ENCODE data around the gene KRTAP12-1.

Gene KRTAP12-1

GRCh38 chr21:44681861-44682579 is at the start of gene KRTAP12-1:
Gene KRTAP12-1 (minus strand): TSS chr21:44682163. CDS start chr21:44682123, 40 bp downstream.
- TF ChIP-seq TEAD4 (IDR thresholded peaks at IDR 0.05) (no peak), RAD21 (IDR thresholded peaks at IDR 0.05; ENCODE audit: low read depth) (no peak), ZBTB7A (IDR thresholded peaks at IDR 0.05; ENCODE audit: low read depth) (no peak), FOXM1 (IDR thresholded peaks at IDR 0.05; ENCODE audit: borderline replicate concordance, low read depth) (no peak), CREB1 (IDR thresholded peaks at IDR 0.05; ENCODE audit: low read depth) (no peak), TCF12 (IDR thresholded peaks at IDR 0.05; ENCODE audit: low read depth) (no peak), USF1 (IDR thresholded peaks at IDR 0.05) (no peak), REST (IDR thresholded peaks at IDR 0.05; ENCODE audit: low read depth) (no peak), YY1 (IDR thresholded peaks at IDR 0.05; ENCODE audit: low read depth) (no peak), NFIC (IDR thresholded peaks at IDR 0.05) (no peak), TAF1 (IDR thresholded peaks at IDR 0.05; ENCODE audit: low read depth) (no peak), EP300 (IDR thresholded peaks at IDR 0.05; ENCODE audit: borderline replicate concordance) (no peak), CEBPB (IDR thresholded peaks at IDR 0.05) (no peak)

GRCh38 chr21:44730951-44731579 is 49.1 kb upstream of the KRTAP12-1 start:
- TF ChIP-seq CEBPB (IDR thresholded peaks at IDR 0.05) (no peak), TAF1 (IDR thresholded peaks at IDR 0.05; ENCODE audit: low read depth) (no peak), TEAD4 (IDR thresholded peaks at IDR 0.05) (no peak), NFIC (IDR thresholded peaks at IDR 0.05) (no peak), EP300 (IDR thresholded peaks at IDR 0.05; ENCODE audit: borderline replicate concordance) (no peak), TCF12 (IDR thresholded peaks at IDR 0.05; ENCODE audit: low read depth) (no peak), EGR1 (IDR thresholded peaks at IDR 0.05) (no peak), REST (IDR thresholded peaks at IDR 0.05; ENCODE audit: low read depth) (no peak), MAX (IDR thresholded peaks at IDR 0.05) (no peak), RAD21 (IDR thresholded peaks at IDR 0.05; ENCODE audit: low read depth) (no peak), FOXM1 (IDR thresholded peaks at IDR 0.05; ENCODE audit: borderline replicate concordance, low read depth) (no peak), USF1 (IDR thresholded peaks at IDR 0.05) (no peak), CREB1 (IDR thresholded peaks at IDR 0.05; ENCODE audit: low read depth) (no peak), ZBTB7A (IDR thresholded peaks at IDR 0.05; ENCODE audit: low read depth) (no peak), YY1 (IDR thresholded peaks at IDR 0.05; ENCODE audit: low read depth) (no peak)

- TF ChIP-seq USF1 (IDR thresholded peaks at IDR 0.05) = no peak
- TF ChIP-seq TEAD4 (IDR thresholded peaks at IDR 0.05) = no peak
- TF ChIP-seq FOXM1 (IDR thresholded peaks at IDR 0.05; ENCODE audit: borderline replicate concordance, low read depth) = no peak
Observed at GRCh38 chr21:44730028-44730395, 48.0 kb upstream of the KRTAP12-1 start.

- no peak for TF ChIP-seq ZBTB7A (IDR thresholded peaks at IDR 0.05; ENCODE audit: low read depth)
- TF ChIP-seq EGR1 (IDR thresholded peaks at IDR 0.05) = no peak
- no peak for TF ChIP-seq REST (IDR thresholded peaks at IDR 0.05; ENCODE audit: low read depth)
- no peak for TF ChIP-seq MAX (IDR thresholded peaks at IDR 0.05)
- TF ChIP-seq TCF12 (IDR thresholded peaks at IDR 0.05; ENCODE audit: low read depth) = no peak
- TF ChIP-seq USF1 (IDR thresholded peaks at IDR 0.05) = no peak
- TF ChIP-seq TEAD4 (IDR thresholded peaks at IDR 0.05) = no peak
- no peak for TF ChIP-seq CREB1 (IDR thresholded peaks at IDR 0.05; ENCODE audit: low read depth)
- TF ChIP-seq TAF1 (IDR thresholded peaks at IDR 0.05; ENCODE audit: low read depth) = no peak
- TF ChIP-seq CEBPB (IDR thresholded peaks at IDR 0.05) = no peak
Observed at GRCh38 chr21:44729336-44730027, 47.5 kb upstream of the KRTAP12-1 start.

Measured in Ishikawa (cell line).